HEK293T (cell line): ENCODE measurements around the gene DPPA4.

Source experiments
- ARNT ChIP-seq: fragments of 450-650 bp; IDR thresholded peaks from 2 replicates; pipeline ENCODE4 v1.6.1; 2017; ENCODE audit warnings: mild to moderate bottlenecking
- BHLHE40 ChIP-seq: fragments of 450-650 bp; IDR thresholded peaks from 2 replicates; pipeline ENCODE4 v1.6.1; 2016; ENCODE audit warnings: mild to moderate bottlenecking, moderate library complexity, borderline replicate concordance
- ELF4 ChIP-seq: fragments of 450-650 bp; IDR thresholded peaks from 2 replicates; pipeline ENCODE4 v1.6.1; 2017; ENCODE audit warnings: antibody characterized with exemption
- FOXA1 ChIP-seq: fragments of 450-650 bp; IDR thresholded peaks from 2 replicates; pipeline ENCODE4 v1.6.1; 2016; ENCODE audit warnings: mild to moderate bottlenecking
- FOXK2 ChIP-seq: fragments of 450-650 bp; IDR thresholded peaks from 2 replicates; pipeline ENCODE4 v1.6.1; 2016; ENCODE audit warnings: mild to moderate bottlenecking
- FOXM1 ChIP-seq: fragments of 450-650 bp; IDR thresholded peaks from 2 replicates; pipeline ENCODE4 v1.6.1; 2017; ENCODE audit warnings: mild to moderate bottlenecking, borderline replicate concordance
- LEF1 ChIP-seq: fragments of 450-650 bp; IDR thresholded peaks from 2 replicates; pipeline ENCODE4 v1.6.1; 2017; ENCODE audit warnings: mild to moderate bottlenecking, borderline replicate concordance
- PKNOX1 ChIP-seq: fragments of 450-650 bp; IDR thresholded peaks from 2 replicates; pipeline ENCODE4 v1.6.1; 2016
- SP1 ChIP-seq: fragments of 450-650 bp; IDR thresholded peaks from 2 replicates; pipeline ENCODE4 v1.6.1; 2017
- SUZ12 ChIP-seq: fragments of 450-650 bp; IDR thresholded peaks from 2 replicates; pipeline ENCODE4 v1.6.1; 2016; ENCODE audit warnings: mild to moderate bottlenecking
- TARDBP ChIP-seq: fragments of 450-650 bp; IDR thresholded peaks from 2 replicates; pipeline ENCODE4 v1.6.1; 2016

- TF ChIP-seq TARDBP: no peak
- TF ChIP-seq SP1: no peak
- no peak for TF ChIP-seq ARNT
- no peak for TF ChIP-seq SUZ12
- no peak for TF ChIP-seq LEF1
- TF ChIP-seq FOXM1: no peak
- no peak for TF ChIP-seq BHLHE40
- TF ChIP-seq PKNOX1: no peak
- no peak for TF ChIP-seq FOXK2
- TF ChIP-seq ELF4: no peak
- no peak for TF ChIP-seq FOXA1
These were observed 19.3 kb upstream of the DPPA4 start for GRCh38 chr3:109356442-109357155.
